ENCODE data around the gene CYP26B1.

CYP26B1 gene

GRCh38 chr2:72141881-72142451 lies 5.7 kb downstream of the CYP26B1 start:
- Histone ChIP-seq H3K36me3 (no peaks in the 10 kb centered on the region), H3K4me3 (ENCODE audit: low read depth, low read length) (no peak overlapping the region), H3K27me3 (ENCODE audit: insufficient read depth, low read depth, severe bottlenecking) (peaks cover 43% of the 10 kb centered on the region), H3K9me3 (ENCODE audit: severe bottlenecking) (peaks cover 9% of the 10 kb centered on the region), H3K27ac (no peak overlapping the region)
- DNase-seq: peak; percentile 9
- TF ChIP-seq CTCF (IDR thresholded peaks at IDR 0.05; ENCODE audit: low read depth, low read length): no peak

DNA sequence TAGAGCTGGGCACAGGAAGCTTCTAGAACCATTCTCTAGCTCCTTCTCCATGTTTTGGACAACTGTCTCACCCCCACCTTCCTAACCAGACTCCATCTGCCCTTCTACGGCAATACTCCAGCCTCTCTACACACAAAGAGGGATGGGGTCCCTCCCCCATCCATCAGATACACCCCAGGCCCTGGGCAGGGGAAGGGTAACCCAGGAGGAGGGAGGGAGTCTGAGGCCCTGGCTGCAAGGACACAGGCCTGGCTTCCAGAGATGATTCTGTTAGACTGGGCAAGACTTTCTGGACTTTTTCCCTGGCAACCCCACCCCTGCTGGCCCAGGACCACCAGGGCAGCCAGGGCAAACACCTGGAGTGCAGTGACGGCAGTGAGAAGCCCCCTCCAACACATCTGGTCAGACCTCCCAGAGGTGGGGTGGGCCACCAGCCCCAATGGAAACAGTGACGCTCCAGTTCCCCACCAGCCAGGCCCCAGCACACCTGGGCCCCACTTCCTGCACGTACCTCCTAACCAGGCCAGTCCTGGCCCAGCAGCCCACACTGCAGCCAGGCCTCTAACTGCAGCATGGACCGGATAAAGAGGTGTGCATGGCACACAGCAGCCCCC lies 6.5 kb downstream of the CYP26B1 start:
- peaks cover 3% of the 10 kb centered on the region for H3K9me3 ChIP-seq (ENCODE audit: severe bottlenecking)
- H3K27me3 ChIP-seq (ENCODE audit: insufficient read depth, low read depth, severe bottlenecking): peaks cover 35% of the 10 kb centered on the region
- DNase-seq: peak; percentile 6
- H3K36me3 ChIP-seq: no peaks in the 10 kb centered on the region
- TF ChIP-seq CTCF (IDR thresholded peaks at IDR 0.05; ENCODE audit: low read depth, low read length): no peak
- no peak overlapping the region for H3K27ac ChIP-seq
- H3K4me3 ChIP-seq (ENCODE audit: low read depth, low read length): no peak overlapping the region

DNA sequence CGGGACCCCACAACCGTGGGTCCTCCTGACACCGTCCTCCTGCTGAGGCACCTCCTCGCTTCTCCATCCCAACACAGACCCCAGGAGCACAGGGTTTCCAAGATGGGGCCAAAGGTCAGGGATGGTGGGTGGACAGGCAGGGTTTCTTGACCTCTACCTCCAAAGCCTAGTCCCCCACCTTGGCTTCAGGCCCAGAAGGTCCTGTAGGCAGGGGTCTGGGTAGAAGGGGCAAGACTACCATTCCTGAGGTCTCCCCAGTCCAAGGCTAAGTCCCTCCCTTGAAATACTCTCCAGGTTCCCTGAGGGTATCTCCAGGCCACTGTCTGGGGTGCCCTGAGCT lies 7.1 kb downstream of the CYP26B1 start:
- DNase-seq: peak; percentile 2
- Histone ChIP-seq H3K27me3 (ENCODE audit: insufficient read depth, low read depth, severe bottlenecking) (peaks cover 29% of the 10 kb centered on the region), H3K4me3 (ENCODE audit: low read depth, low read length) (no peak overlapping the region), H3K9me3 (ENCODE audit: severe bottlenecking) (no peaks in the 10 kb centered on the region), H3K27ac (no peak overlapping the region), H3K36me3 (no peaks in the 10 kb centered on the region)
- no peak for TF ChIP-seq CTCF (IDR thresholded peaks at IDR 0.05; ENCODE audit: low read depth, low read length)

DNA sequence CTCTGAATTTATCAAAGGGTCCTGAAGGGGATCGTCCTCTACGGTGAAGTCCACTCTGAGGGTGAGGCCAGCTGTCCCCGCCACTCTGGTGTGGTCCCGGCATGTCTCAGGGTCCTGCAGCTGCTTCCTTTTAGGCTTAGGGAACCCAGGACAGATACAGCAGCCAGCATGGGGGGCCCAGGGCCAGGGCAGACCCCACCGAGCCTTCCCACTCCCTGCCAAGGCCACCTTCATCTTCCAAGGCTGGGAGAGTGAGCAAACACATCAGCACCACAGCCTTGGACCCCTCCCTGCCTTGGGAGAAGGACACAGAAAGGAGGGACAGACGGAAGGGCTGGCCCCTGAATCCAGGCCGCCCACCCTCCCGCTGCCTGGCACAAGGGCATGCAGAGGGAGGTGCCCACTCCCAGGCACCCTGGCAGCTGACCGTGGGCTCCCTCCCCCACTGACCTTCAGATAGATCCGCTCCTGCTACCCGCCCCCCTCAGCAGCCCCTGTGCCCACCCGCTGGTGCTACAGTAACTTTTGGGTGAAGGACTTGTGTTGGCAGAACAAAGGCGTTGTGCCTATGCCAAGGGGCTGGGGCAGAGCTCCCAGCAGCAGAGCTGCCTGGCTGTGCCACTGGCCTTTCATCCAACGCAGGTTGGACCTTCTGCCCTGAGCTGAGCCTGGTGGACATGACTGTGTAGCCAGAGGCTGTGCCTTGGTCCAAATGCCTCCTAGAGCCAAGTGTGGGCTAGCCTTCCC lies 7.6 kb downstream of the CYP26B1 start:
- no peak for TF ChIP-seq CTCF (IDR thresholded peaks at IDR 0.05; ENCODE audit: low read depth, low read length)

GRCh38 chr2:72139471-72139873 lies 8.2 kb downstream of the CYP26B1 start:
- no peak for TF ChIP-seq CTCF (IDR thresholded peaks at IDR 0.05; ENCODE audit: low read depth, low read length)
- H3K4me3 ChIP-seq (ENCODE audit: low read depth, low read length): no peak overlapping the region
- H3K9me3 ChIP-seq (ENCODE audit: severe bottlenecking): no peaks in the 10 kb centered on the region
- peaks cover 18% of the 10 kb centered on the region for H3K27me3 ChIP-seq (ENCODE audit: insufficient read depth, low read depth, severe bottlenecking)
- no peaks in the 10 kb centered on the region for H3K36me3 ChIP-seq
- DNase-seq: peak; percentile 5
- H3K27ac ChIP-seq: no peak overlapping the region

More for the DNA sequence above, 7.6 kb downstream of the CYP26B1 start:
- H3K36me3 ChIP-seq: no peaks in the 10 kb centered on the region
- H3K27me3 ChIP-seq (ENCODE audit: insufficient read depth, low read depth, severe bottlenecking): peaks cover 24% of the 10 kb centered on the region
- H3K9me3 ChIP-seq (ENCODE audit: severe bottlenecking): no peaks in the 10 kb centered on the region
- DNase-seq: peak; percentile 5
- H3K27ac ChIP-seq: no peak overlapping the region
- no peak overlapping the region for H3K4me3 ChIP-seq (ENCODE audit: low read depth, low read length)
